Lung microvascular endothelial cell (primary cell): ENCODE results near the gene ITGAX. TPM values are rescaled to one million over a fixed set of nuclear protein-coding genes. Genes with fewer than 3 reads are reported as not detected.
"Not testable (repeated sequence)": the region's sequence is repeated elsewhere in the genome, so short reads cannot be mapped to it uniquely, and the experiment has no call there.

ENCODE experiments used
- DNase-seq, 2 donors: peaks; one replicate each; pipeline versions ENCODE4 v3.0.0 to v3.0.0-alpha.2; 2010; ENCODE audit warnings: low read depth in 2 of 2
- total RNA-seq: library from RNA; depleted of rRNA; stranded (reverse); fragments of >200 nt; gene quantifications from 2 replicates; pipeline ENCODE4 v1.2.1, GENCODE V29; 2014

The ITGAX gene
- total RNA-seq = under 0.01 and 0.87 TPM in 2 replicates

- DNase-seq = peak; percentile 51 to 80
Observed at GRCh38 chr16:31354394-31355291, at the start of gene ITGAX. ITGAX (plus strand) TSS chr16:31355176; CDS start chr16:31355255, 79 bp downstream.

DNA sequence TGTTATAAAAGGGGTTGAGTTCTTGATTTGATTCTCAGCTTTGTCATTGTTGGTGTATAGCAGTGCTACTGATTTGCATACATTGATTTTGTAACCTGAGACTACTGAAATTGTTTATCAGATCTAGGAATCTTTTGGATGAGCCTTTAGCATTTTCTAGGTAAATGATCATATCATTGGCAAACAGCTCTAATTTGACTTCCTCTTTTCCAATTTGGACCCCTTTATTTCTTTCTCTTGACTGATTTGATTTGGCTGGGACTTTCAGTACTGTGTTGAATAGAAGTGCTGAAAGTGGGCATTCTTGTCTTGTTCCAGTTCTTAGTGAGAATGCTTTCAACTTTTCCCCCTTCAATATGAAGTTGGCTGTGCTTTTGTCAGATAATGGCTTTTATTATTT lies 49.8 kb upstream of the ITGAX start:
- no peak for DNase-seq

GRCh38 chr16:31308381-31308780 lies 46.6 kb upstream of the ITGAX start:
- not testable (repeated sequence) for DNase-seq

DNA sequence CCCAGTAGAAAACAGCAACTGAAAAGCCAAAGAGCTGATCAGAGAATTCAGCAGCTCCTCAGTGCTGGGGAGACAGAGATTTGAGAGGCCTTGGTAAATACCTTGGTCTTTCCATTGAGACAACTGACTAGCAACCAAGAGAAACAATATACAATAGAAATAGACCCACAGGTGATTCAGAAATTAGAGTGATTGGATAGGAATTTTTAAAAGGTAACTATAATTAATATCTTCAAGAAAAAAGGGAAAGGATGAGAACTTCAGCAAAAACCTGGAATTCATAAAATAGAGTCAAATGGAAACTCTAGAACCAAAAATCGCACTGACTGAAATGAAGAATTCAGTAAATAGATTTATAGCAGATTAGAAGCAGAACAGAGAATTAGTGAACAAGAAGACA lies 32.5 kb upstream of the ITGAX start:
- DNase-seq = no peak

DNA sequence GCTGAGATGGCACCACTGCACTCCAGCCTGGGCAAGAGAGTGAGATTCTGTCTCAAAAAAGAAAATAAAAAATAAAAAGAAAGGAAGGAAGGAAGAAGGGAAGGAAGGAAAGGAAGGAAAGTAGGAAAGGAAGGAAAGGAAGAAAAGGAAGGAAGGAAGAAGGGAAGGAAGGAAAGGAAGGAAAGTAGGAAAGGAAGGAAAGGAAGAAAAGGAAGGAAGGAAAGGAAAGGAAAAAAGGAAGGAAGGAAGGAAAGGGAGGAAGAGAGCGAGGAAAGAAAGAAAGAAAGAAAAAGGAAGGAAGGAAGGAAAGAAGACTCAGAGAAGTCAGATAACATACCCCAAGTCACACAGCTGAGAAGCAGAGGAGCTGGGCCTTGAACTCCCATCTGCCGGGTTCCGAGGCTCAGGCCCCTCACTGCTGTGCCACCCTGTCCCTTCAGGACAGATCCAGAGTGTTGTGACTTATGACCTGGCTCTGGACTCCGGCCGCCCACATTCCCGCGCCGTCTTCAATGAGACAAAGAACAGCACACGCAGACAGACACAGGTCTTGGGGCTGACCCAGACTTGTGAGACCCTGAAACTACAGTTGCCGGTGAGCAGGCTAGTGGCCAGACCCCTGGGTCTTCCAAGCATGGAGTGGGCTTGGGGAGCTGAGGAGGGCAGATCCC lies 30.9 kb upstream of the ITGAX start:
- no peak for DNase-seq

DNA sequence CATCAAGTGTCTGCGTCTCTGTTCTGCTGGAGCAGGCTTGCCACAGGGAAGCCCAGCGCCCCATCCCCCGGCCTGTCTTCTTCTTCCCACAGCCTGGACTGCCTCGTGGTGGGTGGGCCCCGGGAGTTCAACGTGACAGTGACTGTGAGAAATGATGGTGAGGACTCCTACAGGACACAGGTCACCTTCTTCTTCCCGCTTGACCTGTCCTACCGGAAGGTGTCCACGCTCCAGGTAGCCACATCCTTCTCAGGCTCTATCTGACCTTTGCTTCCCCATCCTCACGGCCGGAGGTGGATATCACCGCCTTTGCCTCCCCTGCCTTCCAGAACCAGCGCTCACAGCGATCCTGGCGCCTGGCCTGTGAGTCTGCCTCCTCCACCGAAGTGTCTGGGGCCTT lies 29.8 kb upstream of the ITGAX start:
- DNase-seq = no peak

DNA sequence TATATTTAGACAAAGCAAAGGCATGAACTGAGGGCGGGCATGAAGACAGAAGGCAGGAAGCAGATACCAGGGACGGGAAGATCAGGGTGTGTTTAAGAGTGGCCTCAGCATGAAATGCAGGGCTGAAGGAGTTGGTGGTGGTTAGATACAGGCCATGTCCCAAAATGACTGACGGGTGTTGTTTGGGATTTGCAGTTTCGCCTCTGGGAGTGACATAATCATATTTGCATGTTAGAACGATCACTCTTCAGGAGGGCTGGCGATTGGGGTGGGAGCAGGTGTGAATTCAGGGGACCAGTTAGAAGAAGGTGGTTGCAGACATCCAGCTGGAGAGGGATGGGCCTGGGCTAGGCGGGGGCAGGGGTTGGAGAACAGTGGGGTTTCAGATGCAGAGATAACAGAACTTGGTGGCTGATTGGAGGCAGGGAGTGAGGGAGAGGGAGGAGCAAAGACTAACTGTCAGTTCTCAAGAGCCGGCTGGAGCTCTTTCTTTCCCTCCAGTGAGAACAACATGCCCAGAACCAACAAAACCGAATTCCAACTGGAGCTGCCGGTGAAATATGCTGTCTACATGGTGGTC lies 27.2 kb upstream of the ITGAX start:
- no peak for DNase-seq

- DNase-seq = no peak
Observed at GRCh38 chr16:31328322-31329052, 26.5 kb upstream of the ITGAX start.

- no peak for DNase-seq
Observed at GRCh38 chr16:31329671-31330552, 25.1 kb upstream of the ITGAX start.

DNA sequence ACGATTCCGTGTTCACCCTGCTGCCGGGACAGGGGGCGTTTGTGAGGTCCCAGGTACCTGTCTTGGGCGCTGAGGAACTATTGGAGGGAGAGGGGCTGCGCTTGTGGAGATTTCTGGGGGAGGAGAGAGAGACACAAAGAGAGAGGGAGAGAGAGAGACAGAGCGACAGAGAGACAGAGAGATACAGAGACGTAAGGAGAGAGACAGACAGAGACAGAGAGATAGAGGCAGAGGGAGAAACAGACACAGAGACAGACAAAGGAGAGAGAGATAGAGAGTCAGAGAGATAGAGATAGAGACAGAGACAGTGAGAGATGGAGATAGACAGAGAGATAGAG lies 24.5 kb upstream of the ITGAX start:
- DNase-seq = no peak

DNA sequence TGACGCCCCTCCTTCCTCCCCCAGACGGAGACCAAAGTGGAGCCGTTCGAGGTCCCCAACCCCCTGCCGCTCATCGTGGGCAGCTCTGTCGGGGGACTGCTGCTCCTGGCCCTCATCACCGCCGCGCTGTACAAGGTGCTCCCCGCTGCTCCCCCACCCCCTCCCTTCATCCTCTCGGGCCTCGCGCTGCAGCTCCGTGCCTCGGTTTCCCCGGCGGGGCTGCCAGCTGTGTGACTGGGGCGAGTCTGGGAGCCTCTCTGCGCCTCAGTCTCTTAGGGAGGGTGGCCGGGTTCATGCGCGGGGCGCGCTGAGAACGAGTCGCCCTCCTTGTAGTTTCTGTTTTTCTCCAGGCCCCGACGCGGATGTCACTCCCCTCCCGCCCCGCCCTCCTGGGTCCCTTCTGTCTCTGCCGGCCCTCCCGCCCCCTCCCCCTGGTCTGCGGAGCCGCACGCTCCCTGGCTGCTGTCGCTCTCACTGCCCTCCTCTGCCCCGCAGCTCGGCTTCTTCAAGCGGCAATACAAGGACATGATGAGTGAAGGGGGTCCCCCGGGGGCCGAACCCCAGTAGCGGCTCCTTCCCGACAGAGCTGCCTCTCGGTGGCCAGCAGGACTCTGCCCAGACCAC lies 23.7 kb upstream of the ITGAX start:
- DNase-seq = no peak

GRCh38 chr16:31331807-31332301 lies 23.1 kb upstream of the ITGAX start:
- no peak for DNase-seq

GRCh38 chr16:31332544-31332943 lies 22.4 kb upstream of the ITGAX start:
- DNase-seq = no peak

- DNase-seq = peak in 1 of 2 donors; percentile 40
Observed at GRCh38 chr16:31333686-31334649, 21.0 kb upstream of the ITGAX start.

GRCh38 chr16:31334934-31335333 lies 20.0 kb upstream of the ITGAX start:
- DNase-seq = no peak

DNA sequence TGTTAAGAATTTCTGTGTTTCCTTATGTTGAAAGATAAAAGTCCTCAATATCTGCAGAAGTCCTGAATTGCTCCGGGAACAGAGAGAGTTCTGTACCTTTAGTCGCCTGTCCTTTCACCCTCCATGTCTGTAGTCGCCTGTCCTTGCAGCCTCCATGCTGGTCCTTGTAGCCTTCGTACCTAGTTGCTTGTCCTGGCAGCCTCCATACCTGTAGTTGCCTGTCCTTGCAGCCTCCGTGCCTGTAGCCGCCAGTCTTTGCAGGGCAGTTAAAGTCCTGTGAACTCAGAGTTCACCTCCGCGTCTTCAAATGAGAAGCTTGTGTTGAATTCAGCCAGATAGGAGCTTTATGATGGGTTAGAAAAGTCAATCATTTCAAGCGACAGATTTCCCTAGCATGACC lies 19.5 kb upstream of the ITGAX start:
- no peak for DNase-seq

GRCh38 chr16:31338166-31338685 lies 16.8 kb upstream of the ITGAX start:
- DNase-seq = not testable (repeated sequence)

GRCh38 chr16:31344712-31345111 lies 10.3 kb upstream of the ITGAX start:
- DNase-seq = no peak

DNA sequence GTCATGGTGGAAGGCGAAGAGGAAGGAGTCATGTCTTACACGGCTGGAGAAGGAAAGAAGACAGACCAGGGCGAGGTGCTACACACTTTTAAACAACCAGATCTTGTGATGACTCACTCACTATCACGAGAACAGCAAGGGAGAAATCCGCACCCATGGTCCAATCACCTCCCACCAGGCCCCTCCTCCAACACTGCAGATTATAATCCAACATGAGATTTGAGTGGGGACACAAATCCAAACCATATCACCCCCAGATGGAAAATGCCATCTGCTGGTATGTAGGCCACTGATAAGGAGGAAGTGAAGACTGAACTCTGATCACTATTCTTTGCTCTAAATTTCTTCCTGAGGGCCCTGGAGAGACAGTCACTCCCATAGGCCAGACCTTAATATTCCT lies 7.5 kb upstream of the ITGAX start:
- no peak for DNase-seq
